SHP77 (cell line): ENCODE measurements around the gene NOTCH2.
A peak's percentile ranks its signal among the peaks of the same experiment; 100 is the strongest.

ENCODE experiments used
- DNase-seq, 2 experiments: peaks; one replicate each; lab custom pipeline; 2025; lab: John Stamatoyannopoulos, UW

NOTCH2 gene

DNA sequence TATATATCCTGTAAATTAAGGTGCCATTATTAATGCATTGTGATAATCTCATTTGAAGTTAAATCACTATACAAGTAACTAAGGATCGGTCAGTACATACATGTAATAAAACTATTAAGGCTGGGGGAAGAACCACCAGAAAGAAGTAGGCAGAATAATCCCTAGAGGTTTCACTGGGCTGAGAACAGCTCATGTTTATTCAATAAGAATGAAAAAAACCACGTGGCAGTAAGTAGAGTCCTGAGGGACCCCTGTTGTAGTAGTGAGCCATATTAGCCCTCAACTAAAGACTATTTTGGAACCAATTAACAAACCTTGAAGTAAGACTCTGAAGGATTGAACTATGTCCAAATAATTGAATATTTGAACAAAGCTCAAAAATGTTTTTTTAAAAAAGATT is 126.2 kb downstream of the NOTCH2 start:
- DNase-seq = no peak

DNA sequence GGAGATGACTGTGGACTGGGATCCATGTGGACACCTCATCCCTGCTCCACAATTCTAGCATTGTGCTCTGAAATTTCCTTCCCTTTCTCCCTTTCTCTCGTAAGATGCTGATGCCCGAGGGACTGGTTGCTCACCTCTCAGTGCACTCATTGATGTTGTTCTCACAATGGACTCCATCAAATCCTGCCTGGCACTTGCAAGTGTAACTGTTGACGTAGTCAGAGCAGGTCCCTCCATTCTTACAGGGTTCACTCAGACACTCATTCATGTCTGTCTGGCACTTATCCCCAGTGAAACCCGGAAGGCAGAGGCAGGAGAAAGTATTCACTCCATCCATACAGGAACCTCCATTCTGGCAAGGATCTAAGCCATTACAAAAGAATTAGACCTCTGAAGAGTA is 128.1 kb downstream of the NOTCH2 start:
- DNase-seq = no peak

DNA sequence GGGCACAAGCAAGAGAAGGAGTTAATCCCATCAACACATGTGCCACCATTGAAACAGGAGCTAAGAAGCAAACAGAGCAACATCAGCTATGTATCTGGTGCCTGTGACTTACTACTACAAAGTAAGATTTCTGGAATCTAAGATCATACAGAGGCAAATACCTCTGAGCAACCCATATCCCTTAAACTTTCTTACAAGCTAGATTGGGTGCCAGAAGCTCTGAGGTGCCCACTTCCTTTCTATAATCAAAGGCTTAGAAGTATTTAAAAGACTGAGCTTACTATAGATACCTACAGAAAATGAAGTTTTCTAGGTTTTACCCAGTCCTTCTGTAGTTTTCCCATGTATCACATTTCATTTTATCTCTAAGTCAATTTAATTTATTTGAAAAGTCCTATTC is 128.8 kb downstream of the NOTCH2 start:
- DNase-seq = no peak

DNA sequence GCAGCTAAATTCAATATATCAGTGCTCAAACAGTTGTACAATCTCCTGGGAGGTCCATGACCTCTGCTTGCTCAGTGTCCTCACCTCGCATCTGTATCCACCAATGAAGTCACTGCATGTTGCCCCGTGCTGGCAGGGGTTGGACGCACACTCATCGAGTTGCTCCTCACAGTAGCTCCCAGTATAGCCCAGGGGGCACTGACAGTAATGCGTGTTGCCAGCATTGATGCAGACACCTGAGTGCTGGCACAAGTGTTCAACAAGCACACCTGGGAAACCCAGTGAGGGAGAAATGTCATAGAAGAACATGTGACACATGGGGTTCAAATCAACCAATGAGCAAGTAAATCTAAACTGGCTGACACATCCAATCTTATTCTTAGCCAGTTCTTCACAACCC is 132.3 kb downstream of the NOTCH2 start:
- DNase-seq = no peak

DNA sequence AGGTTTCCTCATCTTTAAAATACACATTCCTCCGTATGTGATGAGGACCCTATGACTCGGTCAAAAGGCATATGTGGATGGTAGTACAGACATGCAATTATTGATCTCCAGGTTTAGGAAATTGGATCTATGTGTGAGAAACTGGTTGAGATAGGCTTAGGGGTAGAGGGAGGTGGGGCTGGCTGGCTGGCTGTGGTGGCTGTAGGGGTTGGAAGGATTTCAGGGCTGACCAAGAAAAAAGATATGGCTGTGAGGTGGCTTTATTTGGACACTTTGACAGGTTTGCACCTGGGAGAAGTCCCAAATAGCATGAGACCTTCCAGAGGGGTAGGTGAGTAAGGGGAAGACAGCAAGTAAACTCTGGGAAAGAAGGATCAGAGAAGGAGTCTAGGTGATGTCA is 133.5 kb downstream of the NOTCH2 start:
- DNase-seq = no peak

DNA sequence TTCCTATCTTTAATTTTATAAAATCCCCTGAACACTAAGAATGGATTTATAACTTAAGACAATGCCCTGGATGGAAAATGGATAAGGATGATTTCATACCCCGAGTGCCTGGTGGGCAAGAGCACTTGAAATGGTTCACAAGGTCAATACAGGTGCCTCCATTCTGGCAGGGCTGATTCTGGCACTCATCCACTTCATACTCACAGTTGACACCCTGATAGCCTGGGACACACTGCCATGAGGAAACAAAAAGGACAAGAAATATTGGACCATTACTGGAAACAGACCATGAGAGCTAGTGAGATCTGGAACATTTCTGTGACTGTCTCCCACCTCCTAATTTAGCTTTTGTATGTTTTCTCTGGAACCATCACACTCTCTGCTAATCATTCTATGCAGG is 134.1 kb downstream of the NOTCH2 start:
- DNase-seq = peak in 1 of 2 experiments; percentile 3

DNA sequence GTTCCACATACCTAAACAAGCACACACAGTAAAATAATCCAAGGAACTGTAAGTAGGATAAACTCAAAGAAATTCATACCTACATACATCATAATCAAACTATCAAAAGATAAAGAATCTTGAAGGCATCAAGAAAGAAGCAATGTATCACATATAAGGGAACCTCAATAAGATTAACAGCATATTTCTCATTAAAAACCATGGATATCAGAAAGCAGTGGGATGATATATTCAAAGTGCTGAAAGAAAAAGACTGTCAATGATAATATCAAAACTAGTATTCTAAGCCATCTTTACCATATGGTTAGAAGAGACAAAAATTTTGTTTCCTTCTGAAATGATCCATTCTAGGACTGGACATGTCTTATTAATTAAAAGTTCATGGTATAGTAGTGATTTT is 136.1 kb downstream of the NOTCH2 start:
- DNase-seq = no peak

DNA sequence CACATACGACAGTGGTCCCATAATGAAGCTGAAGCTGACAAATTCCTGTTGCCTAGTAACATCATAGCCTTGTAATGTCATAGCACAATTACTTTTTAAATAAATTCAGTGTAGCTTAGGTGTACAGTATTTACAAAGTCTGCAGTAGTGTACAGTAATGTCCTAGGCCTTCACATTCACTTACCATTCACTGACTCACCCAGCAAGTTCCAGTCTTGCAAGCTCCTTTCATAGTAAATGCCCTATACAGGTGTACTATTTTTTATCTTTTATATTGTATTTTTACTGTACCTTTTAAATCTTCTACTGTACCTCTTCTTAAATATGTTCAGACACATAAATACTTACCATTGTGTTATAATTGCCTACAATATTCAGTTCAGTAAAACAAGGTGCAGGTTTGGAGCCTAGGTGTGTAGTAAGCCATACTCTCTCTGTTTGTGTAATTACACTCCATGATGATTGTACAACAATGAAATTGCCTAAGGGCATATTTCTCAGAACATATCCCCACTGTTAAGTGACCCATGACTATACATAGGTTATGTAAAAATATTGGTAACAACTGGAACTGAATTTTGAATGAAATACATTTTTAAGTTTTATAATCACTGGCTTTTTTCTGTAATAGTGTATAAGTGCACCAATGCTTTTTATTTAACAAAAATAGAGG is 139.7 kb downstream of the NOTCH2 start:
- DNase-seq = no peak

DNA sequence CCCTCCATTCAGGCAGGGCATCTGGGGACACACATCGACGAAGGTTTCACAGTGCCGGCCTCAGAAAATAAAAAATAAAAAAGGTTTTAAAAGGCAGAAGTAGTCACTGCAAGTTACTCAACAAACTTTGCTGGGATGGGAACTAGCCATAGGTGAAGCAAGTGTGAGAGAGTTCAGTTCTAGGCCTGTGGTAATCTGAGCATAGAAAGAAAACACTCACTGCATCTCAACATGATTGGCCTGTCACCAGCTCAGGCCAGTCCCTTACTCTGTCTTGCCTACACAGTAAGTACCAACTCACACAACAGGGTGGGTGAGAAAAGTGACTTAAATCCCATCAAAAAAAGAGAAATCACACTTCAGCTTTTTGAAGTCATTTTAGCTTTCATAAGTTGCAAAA is 142.9 kb downstream of the NOTCH2 start:
- no peak for DNase-seq

DNA sequence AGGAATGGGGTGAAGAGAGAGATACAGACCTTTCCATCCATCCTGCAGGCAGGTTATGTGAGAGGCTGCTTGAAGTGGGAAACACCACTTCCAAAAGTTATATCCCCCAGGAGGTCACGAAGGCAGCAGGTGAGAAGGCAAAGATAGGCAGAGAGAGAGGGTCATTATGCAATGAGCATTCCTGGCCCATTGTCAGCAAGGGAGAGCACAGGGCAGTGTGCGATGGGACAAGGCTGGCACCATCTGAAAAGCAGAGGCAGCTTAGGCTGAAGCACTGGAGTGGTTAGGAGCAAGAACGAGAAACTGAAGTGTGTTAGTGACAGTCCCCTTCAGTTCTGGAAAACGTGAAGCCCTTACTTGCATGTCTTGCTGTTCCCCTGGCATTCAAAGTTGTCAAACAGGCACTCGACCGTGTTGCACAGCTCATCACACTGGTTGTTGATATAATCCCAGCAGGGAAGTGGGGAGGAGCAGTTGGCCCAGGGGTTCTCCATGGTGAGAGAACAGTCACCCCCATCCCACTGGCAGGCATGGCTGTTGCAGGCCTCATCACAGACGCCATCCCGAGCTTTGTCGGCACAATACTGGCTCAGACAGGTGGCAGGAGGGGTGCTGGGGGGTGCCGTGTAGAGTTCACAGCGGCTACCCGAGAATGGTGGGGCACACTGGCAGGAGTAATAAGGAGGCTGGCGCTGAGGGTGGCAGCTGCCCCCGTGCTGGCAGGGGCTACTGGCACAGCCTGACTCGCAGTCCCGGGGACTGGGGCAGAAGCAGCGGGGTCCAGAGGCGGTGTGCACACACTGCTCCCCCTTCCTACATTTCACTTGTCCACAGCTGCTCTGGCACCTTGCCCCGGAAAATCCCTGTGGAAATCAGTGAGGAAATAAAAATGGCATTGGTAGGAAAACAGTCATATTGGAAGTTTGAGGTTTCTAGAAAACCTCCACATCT is 144.2 kb downstream of the NOTCH2 start:
- DNase-seq = no peak

DNA sequence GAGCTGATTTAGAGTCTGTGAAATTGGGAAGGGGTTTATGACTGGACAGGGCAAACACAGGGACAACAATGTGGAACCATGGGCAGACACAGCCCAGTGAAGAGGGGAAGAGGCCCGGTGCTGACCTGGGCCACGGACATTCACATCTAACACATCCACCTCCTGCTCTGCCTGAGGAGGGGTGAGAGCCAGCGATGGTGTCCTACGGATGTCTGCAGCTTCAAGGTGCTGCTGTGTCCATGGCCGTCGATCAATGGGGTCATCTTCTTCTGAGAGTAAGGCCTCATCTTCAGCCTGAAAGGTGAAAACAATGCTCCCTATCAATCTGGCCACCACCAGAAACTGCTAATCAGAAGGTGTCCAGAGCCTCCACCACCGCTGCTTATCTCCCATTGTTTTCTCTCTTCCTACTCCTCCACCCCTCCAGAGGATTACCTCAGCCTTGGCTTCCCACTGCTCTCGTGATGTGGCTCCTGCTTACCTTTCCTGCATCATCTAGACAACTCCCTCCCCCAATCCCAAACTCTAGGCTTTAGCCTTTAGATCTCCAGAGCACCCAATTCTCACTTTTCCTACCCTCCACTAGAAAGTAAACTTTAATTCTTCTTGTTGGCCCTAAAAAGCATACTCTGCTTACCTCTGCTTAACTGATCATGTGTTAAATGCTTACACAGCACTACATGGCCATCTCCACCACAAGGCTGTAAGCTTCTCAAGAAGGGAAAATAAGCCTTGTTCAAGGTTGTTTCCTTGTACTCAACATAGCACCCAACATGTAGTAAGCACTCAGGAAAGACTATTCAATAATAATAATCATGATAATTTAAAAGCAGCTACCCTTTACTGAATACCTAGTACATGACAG is 149.1 kb downstream of the NOTCH2 start:
- DNase-seq = no peak

DNA sequence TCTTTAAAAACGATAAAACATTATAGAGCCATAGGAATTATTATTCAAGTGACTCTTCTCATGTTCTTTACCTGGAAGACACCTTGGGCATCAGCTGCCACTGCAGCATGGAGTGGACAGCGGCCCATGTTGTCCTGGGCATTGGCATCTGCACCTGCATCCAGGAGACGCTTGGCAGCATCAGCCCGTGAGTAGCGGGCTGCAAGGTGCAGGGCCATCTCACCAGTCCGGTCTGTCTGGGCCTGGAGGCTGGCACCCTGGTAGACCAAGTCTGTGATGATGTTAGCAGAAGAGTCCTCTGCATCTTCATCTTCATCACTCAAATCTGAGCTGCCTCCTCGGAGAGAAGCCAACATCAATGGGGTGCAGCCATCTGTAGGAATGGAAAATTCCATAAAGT is 150.2 kb downstream of the NOTCH2 start:
- no peak for DNase-seq

DNA sequence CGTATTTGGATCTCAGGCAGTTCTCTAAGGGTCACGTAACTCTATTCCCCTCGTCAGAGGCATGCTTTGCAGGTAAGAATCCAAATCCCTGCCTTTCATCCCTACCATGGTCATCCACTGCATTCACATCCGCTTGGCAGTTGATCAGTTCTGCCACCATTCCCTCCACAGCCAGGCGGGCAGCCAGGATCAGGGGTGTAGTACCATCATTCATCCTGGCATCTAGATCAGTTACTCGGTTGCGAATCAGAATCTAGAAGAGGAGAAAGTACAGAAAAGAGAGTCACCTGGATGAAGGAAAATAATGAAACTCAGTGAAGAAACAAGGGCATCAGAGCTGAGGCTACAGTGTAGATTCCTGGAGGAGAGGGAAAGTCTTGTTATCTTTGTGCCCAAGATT is 151.2 kb downstream of the NOTCH2 start:
- DNase-seq = no peak

DNA sequence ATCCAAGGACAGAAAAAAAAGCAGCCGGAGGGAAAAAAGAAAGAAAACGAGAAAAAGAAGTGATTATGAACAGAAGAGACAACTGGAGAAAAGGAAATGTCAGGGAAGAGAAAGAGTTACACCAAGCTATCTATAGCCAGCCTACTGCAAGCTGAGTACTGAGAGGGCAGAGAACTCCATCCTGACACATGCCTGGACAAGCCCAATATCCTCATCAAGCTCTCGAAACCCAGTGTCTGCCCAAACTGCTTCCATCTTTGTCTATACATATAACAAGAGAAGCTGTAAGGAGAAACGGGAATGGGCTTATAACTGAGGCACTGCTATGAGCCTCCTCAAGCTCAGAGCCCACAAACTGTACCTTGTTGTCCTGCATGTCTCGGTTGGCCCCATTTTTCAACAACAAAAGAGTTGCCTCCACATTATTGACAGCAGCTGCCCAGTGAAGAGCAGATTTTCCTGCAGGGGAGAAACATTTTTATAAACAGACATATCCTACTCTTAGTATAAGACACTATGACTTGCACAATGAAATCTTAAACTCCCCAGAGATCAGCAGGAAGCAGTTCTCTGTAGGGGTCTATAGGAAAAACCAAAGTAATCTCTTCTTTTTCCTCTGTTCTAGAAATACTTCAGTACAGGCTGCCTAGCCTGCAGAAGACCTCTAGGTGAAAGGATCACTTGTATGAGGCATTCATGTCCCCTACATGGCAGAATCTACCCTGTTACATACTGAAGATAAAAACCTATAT is 152.0 kb downstream of the NOTCH2 start:
- DNase-seq = no peak

DNA sequence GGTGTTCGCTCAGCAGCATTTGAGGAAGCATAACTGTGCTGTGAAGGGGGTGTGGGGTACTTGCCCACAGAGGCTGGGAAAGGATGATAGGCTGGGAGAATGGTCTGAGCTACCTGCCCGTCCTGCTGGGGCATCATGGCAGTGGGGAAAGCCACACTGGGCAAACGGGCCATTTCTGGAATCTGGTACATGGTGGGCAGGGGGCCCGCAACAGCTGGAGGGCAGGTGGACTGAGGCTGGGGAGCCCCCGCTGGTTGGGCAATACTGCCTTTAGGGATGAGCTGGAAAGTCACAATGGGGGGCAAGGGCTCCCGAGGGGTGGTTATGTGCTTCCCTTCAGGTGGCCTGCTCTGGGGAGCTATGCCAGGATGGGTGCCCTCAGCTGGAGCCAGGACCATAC is 153.9 kb downstream of the NOTCH2 start:
- DNase-seq = no peak

DNA sequence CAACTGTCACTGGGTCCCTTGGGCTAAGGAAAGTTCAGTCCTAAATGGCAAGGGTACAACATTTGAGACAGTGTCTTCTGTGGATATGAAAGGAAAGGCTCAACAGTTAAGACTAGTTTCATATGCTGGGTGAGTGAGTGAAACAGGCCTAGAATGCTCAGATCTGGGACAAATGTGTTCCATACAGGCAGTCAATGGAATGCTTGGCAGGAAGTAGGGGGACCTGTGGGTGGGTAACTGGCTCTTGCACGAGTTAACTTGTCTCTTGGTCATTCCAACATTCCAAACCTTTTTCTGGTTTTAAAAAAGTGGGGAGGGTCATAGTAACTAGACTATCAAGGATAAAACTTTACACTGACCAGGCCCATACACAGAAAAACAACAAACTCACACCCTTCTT is 155.4 kb downstream of the NOTCH2 start:
- no peak for DNase-seq

DNA sequence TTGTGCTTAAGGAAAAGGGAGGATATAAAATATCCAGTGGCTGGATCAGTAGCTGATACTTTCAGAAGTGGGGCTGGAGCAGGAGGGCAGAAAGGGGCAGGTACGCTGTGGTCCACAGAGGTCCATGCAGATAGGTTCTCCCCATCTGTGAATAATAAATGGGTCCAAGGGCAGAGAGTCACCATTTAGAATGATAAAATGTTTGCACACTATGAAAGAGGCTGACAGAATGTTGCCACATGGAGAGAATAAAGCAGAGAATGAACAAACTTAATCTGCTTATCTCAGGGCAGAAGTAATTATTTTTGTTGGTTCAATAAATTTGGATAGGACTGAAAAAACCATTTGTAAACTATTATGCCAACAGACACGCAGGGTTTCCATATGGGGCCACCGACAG is 156.5 kb downstream of the NOTCH2 start:
- DNase-seq = no peak

DNA sequence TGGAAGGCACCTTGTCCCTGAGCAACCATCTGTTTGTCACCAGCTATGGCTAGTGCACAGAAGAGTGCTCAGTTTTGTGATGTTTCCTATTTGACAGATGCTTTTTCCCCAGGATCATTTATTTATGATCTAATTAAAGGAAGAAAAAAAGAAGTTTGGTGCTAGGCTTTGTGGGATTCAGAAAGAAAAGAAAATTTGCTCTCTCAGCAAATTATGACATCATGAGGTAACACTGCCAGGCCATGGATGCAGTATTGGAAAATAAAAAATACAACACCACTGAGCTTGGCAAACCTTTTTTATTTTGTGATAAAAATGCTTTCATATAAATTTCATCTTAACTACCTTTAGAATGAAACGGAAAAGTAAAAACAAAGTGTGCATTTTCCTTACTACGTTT is 157.7 kb downstream of the NOTCH2 start:
- no peak for DNase-seq

DNA sequence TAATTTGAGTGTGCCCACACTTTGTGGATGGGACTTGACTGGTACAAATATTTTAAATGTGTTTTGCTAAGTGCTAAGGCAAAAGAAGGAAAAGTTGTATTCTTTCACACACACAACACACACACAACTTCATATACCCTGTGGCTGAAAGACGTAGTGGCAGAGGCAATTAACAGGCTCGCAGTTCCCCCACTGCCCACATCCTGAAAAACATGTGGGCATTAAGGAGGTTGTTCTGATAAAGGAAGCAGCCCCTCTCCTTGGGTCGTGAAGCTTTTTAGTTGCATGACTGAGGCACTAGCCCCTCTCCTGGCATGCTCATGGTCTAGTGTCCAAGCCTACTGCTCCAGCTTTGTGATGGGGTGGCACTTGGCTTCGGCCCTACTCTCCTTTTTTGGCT is 158.8 kb downstream of the NOTCH2 start:
- no peak for DNase-seq

DNA sequence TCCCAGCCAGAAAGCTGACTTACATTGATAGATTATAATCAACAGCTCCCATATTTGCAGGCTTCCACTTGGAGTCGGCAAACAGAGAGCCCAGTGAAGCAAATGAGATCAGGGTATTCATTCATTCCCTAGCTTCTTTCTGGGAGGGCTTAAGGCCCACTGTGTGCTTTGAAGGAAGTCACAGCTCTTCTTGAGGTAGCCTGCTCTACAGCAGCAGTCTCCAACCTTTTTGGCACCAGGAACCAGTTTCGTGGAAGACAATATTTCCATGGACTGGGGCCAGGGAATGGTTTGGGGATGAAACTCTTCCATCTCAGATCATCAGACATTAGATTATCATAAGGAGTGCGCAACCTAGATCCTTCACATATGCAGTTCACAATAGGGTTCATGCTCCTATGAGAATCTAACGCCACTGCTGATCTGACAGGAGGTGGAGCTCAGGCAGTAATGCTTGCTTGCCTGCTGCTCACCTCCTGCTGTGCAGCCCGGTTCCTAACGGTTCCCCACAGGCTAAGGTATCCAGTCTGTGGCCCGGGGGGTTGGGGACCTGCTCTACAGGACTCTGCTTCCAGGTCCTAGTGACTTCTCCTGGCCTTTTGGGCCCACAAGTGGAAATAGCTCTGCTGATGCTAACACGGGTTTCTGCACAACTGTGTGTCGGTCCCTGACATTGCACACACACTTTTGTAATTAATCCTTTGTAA is 159.4 kb downstream of the NOTCH2 start:
- DNase-seq = no peak

DNA sequence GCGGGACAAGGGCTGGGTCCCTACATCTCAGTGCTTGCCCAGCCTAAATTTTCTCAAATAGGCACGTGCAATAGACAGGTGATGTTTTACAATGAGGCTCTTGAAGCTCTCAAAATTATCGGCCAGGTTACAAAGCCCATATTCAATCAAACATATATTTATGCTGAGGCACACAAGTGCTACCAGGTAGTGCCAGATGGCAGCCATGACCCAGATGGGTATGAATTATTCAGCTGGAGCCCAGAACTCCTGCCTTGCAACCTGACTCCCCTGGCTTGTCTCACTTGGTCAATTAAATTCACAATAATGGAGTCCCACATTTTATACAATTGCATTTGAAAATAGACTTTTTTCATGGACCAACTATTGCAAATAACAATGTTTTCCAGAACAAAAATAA is 160.8 kb downstream of the NOTCH2 start:
- DNase-seq = no peak
